Muscle of arm (tissue), 12 donors: ENCODE data around the gene SH3PXD2B. TPM values are rescaled to one million over a fixed set of nuclear protein-coding genes. Genes with fewer than 3 reads are reported as not detected.
A peak's percentile ranks its signal among the peaks of the same experiment; 100 is the strongest.
"Not testable (repeated sequence)": the region's sequence is repeated elsewhere in the genome, so short reads cannot be mapped to it uniquely, and the experiment has no call there.

Experiments
- DNase-seq: peaks from one replicate; pipeline ENCODE4 v3.0.0-alpha.2; 2013
- polyA plus RNA-seq, 12 donors: library from polyadenylated mRNA; unstranded; fragments of 120-200 nt; gene quantifications; one replicate each; pipeline ENCODE4 v1.2.1, GENCODE V29; 2013; ENCODE audit not compliant: insufficient read length in 12 of 12

SH3PXD2B gene
- polyA plus RNA-seq, 12 donors = 26.1 to 51.5 (median 36.0) TPM; not detected in 1

- no peak for DNase-seq
Observed at GRCh38 chr5:172303162-172303561, 151.2 kb downstream of the SH3PXD2B start.

GRCh38 chr5:172302047-172302710 lies 152.1 kb downstream of the SH3PXD2B start:
- no peak for DNase-seq

GRCh38 chr5:172299916-172300439 lies 154.3 kb downstream of the SH3PXD2B start:
- DNase-seq = no peak

- DNase-seq = no peak
Observed at GRCh38 chr5:172294831-172295230, 159.5 kb downstream of the SH3PXD2B start.

GRCh38 chr5:172293745-172294342 lies 160.5 kb downstream of the SH3PXD2B start:
- DNase-seq = no peak

GRCh38 chr5:172293054-172293744 lies 161.1 kb downstream of the SH3PXD2B start:
- DNase-seq = peak; percentile 59

- not testable (repeated sequence) for DNase-seq
Observed at GRCh38 chr5:172291837-172292236, 162.5 kb downstream of the SH3PXD2B start.

GRCh38 chr5:172288465-172288864 lies 165.9 kb downstream of the SH3PXD2B start:
- DNase-seq = no peak

GRCh38 chr5:172287140-172287539 lies 167.2 kb downstream of the SH3PXD2B start:
- not testable (repeated sequence) for DNase-seq

GRCh38 chr5:172285226-172286143 lies 168.8 kb downstream of the SH3PXD2B start:
- DNase-seq = no peak

- DNase-seq = peak; percentile 64
Observed at GRCh38 chr5:172284611-172284980, 169.7 kb downstream of the SH3PXD2B start.

- DNase-seq = peak; percentile 90
Observed at GRCh38 chr5:172283862-172284610, 170.3 kb downstream of the SH3PXD2B start.

- DNase-seq = peak; percentile 80
Observed at GRCh38 chr5:172283020-172283861, 171.1 kb downstream of the SH3PXD2B start, which contains the start of gene UBTD2. UBTD2 (minus strand) TSS chr5:172283764; CDS start chr5:172283665, 99 bp downstream.

- no peak for DNase-seq
Observed at GRCh38 chr5:172282272-172283019, 171.9 kb downstream of the SH3PXD2B start.

GRCh38 chr5:172281346-172281745 lies 173.0 kb downstream of the SH3PXD2B start:
- DNase-seq = no peak

- no peak for DNase-seq
Observed at GRCh38 chr5:172280929-172281328, 173.4 kb downstream of the SH3PXD2B start.

- DNase-seq = no peak
Observed at GRCh38 chr5:172280317-172280716, 174.0 kb downstream of the SH3PXD2B start.

- no peak for DNase-seq
Observed at GRCh38 chr5:172278356-172278755, 176.0 kb downstream of the SH3PXD2B start.

GRCh38 chr5:172276214-172276613 lies 178.1 kb downstream of the SH3PXD2B start:
- DNase-seq = no peak
